ENCODE measurements around the gene FLT1. TPM values are rescaled to one million over a fixed set of nuclear protein-coding genes. Genes with fewer than 3 reads are reported as not detected.

Gene FLT1
- polyA plus RNA-seq, 4 donors: 0.45 to 8.8 (median 3.0) TPM

GRCh38 chr13:28442839-28443238, 52.1 kb downstream of the FLT1 start:
- H3K4me1 ChIP-seq (ENCODE audit: control insufficient read depth in 3 of 3, insufficient read depth in 2 of 3, low read depth in 1 of 3, low read length in 2 of 3): no peaks in the 10 kb centered on the region
- H3K9me3 ChIP-seq (ENCODE audit: control insufficient read depth in 2 of 2, insufficient read depth in 1 of 2, low read depth in 1 of 2, low read length in 1 of 2): peaks cover 0 to 11% of the 10 kb centered on the region in 2 donors
- H3K36me3 ChIP-seq (ENCODE audit: control insufficient read depth in 3 of 3, insufficient read depth in 2 of 3, low read depth in 1 of 3, low read length in 3 of 3): no peaks in the 10 kb centered on the region
- DNase-seq: no peak
- FAIRE-seq: no peak
- peaks cover 0 to 6% (median 0%) of the 10 kb centered on the region in 3 donors for H3K27me3 ChIP-seq (ENCODE audit: control insufficient read depth in 3 of 3, insufficient read depth in 3 of 3, low read length in 3 of 3)
- no peak overlapping the region for H3K4me3 ChIP-seq (ENCODE audit: low read depth in 1 of 3, low read length in 3 of 3)
- no peak overlapping the region for H3K27ac ChIP-seq (ENCODE audit: low read depth in 1 of 3, low read length in 2 of 3)
- 67 to 81% (median 80%) methylated on average over 3 of the region's 3 CpGs for WGBS, 3 donors

- FAIRE-seq: no peak
- no peaks in the 10 kb centered on the region for H3K36me3 ChIP-seq (ENCODE audit: control insufficient read depth in 3 of 3, insufficient read depth in 2 of 3, low read depth in 1 of 3, low read length in 3 of 3)
- peaks cover 0 to 9% (median 0%) of the 10 kb centered on the region in 3 donors for H3K27me3 ChIP-seq (ENCODE audit: control insufficient read depth in 3 of 3, insufficient read depth in 3 of 3, low read length in 3 of 3)
- no peaks in the 10 kb centered on the region for H3K4me1 ChIP-seq (ENCODE audit: control insufficient read depth in 3 of 3, insufficient read depth in 2 of 3, low read depth in 1 of 3, low read length in 2 of 3)
- H3K27ac ChIP-seq (ENCODE audit: low read depth in 1 of 3, low read length in 2 of 3): no peak overlapping the region
- no peak overlapping the region for H3K4me3 ChIP-seq (ENCODE audit: low read depth in 1 of 3, low read length in 3 of 3)
- H3K9me3 ChIP-seq (ENCODE audit: control insufficient read depth in 2 of 2, insufficient read depth in 1 of 2, low read depth in 1 of 2, low read length in 1 of 2): peaks cover 0 to 11% of the 10 kb centered on the region in 2 donors
- DNase-seq: no peak
Measured at GRCh38 chr13:28441529-28441928, 53.4 kb downstream of the FLT1 start.

- Histone ChIP-seq H3K36me3 (ENCODE audit: control insufficient read depth in 3 of 3, insufficient read depth in 2 of 3, low read depth in 1 of 3, low read length in 3 of 3) (no peaks in the 10 kb centered on the region), H3K9me3 (ENCODE audit: control insufficient read depth in 2 of 2, insufficient read depth in 1 of 2, low read depth in 1 of 2, low read length in 1 of 2) (peaks cover 0 to 11% of the 10 kb centered on the region in 2 donors), H3K27me3 (ENCODE audit: control insufficient read depth in 3 of 3, insufficient read depth in 3 of 3, low read length in 3 of 3) (peaks cover 0 to 9% (median 0%) of the 10 kb centered on the region in 3 donors), H3K4me1 (ENCODE audit: control insufficient read depth in 3 of 3, insufficient read depth in 2 of 3, low read depth in 1 of 3, low read length in 2 of 3) (no peaks in the 10 kb centered on the region), H3K4me3 (ENCODE audit: low read depth in 1 of 3, low read length in 3 of 3) (no peak overlapping the region), H3K27ac (ENCODE audit: low read depth in 1 of 3, low read length in 2 of 3) (no peak overlapping the region)
- no peak for DNase-seq
- no peak for FAIRE-seq
- 62 to 70% (median 69%) methylated on average over 4 of the region's 4 CpGs for WGBS, 3 donors
Measured at GRCh38 chr13:28440774-28441504, 54.0 kb downstream of the FLT1 start.

- Histone ChIP-seq H3K27ac (ENCODE audit: low read depth in 1 of 3, low read length in 2 of 3) (no peak overlapping the region), H3K27me3 (ENCODE audit: control insufficient read depth in 3 of 3, insufficient read depth in 3 of 3, low read length in 3 of 3) (peaks cover 0 to 9% (median 0%) of the 10 kb centered on the region in 3 donors), H3K36me3 (ENCODE audit: control insufficient read depth in 3 of 3, insufficient read depth in 2 of 3, low read depth in 1 of 3, low read length in 3 of 3) (no peaks in the 10 kb centered on the region), H3K9me3 (ENCODE audit: control insufficient read depth in 2 of 2, insufficient read depth in 1 of 2, low read depth in 1 of 2, low read length in 1 of 2) (peaks cover 0 to 9% of the 10 kb centered on the region in 2 donors), H3K4me1 (ENCODE audit: control insufficient read depth in 3 of 3, insufficient read depth in 2 of 3, low read depth in 1 of 3, low read length in 2 of 3) (no peaks in the 10 kb centered on the region), H3K4me3 (ENCODE audit: low read depth in 1 of 3, low read length in 3 of 3) (no peak overlapping the region)
- FAIRE-seq (no peak), DNase-seq (no peak)
- WGBS, 3 donors: 69 to 72% (median 71%) methylated on average over 12 of the region's 12 CpGs
Measured at GRCh38 chr13:28438598-28439334, 56.2 kb downstream of the FLT1 start.

- H3K27ac ChIP-seq (ENCODE audit: low read depth in 1 of 3, low read length in 2 of 3): no peak overlapping the region
- no peaks in the 10 kb centered on the region for H3K4me1 ChIP-seq (ENCODE audit: control insufficient read depth in 3 of 3, insufficient read depth in 2 of 3, low read depth in 1 of 3, low read length in 2 of 3)
- 86 to 88% (median 87%) methylated on average over 8 of the region's 8 CpGs for WGBS, 3 donors
- FAIRE-seq (no peak), DNase-seq (no peak)
- peaks cover 0 to 9% (median 0%) of the 10 kb centered on the region in 3 donors for H3K27me3 ChIP-seq (ENCODE audit: control insufficient read depth in 3 of 3, insufficient read depth in 3 of 3, low read length in 3 of 3)
- H3K9me3 ChIP-seq (ENCODE audit: control insufficient read depth in 2 of 2, insufficient read depth in 1 of 2, low read depth in 1 of 2, low read length in 1 of 2): peaks cover 0 to 9% of the 10 kb centered on the region in 2 donors
- no peak overlapping the region for H3K4me3 ChIP-seq (ENCODE audit: low read depth in 1 of 3, low read length in 3 of 3)
- no peaks in the 10 kb centered on the region for H3K36me3 ChIP-seq (ENCODE audit: control insufficient read depth in 3 of 3, insufficient read depth in 2 of 3, low read depth in 1 of 3, low read length in 3 of 3)
Measured at GRCh38 chr13:28438067-28438466, 56.9 kb downstream of the FLT1 start.

- Histone ChIP-seq H3K4me1 (ENCODE audit: control insufficient read depth in 3 of 3, insufficient read depth in 2 of 3, low read depth in 1 of 3, low read length in 2 of 3) (no peaks in the 10 kb centered on the region), H3K27ac (ENCODE audit: low read depth in 1 of 3, low read length in 2 of 3) (no peak overlapping the region), H3K27me3 (ENCODE audit: control insufficient read depth in 3 of 3, insufficient read depth in 3 of 3, low read length in 3 of 3) (peaks cover 0 to 9% (median 0%) of the 10 kb centered on the region in 3 donors), H3K36me3 (ENCODE audit: control insufficient read depth in 3 of 3, insufficient read depth in 2 of 3, low read depth in 1 of 3, low read length in 3 of 3) (no peaks in the 10 kb centered on the region), H3K4me3 (ENCODE audit: low read depth in 1 of 3, low read length in 3 of 3) (no peak overlapping the region), H3K9me3 (ENCODE audit: control insufficient read depth in 2 of 2, insufficient read depth in 1 of 2, low read depth in 1 of 2, low read length in 1 of 2) (peaks cover 0 to 3% of the 10 kb centered on the region in 2 donors)
- 63 to 78% (median 78%) methylated on average over 6 of the region's 6 CpGs for WGBS, 3 donors
- DNase-seq (no peak), FAIRE-seq (no peak)
Measured at GRCh38 chr13:28435917-28436316, 59.0 kb downstream of the FLT1 start.

GRCh38 chr13:28434926-28435325, 60.0 kb downstream of the FLT1 start:
- FAIRE-seq (no peak), DNase-seq (no peak)
- Histone ChIP-seq H3K4me1 (ENCODE audit: control insufficient read depth in 3 of 3, insufficient read depth in 2 of 3, low read depth in 1 of 3, low read length in 2 of 3) (no peaks in the 10 kb centered on the region), H3K4me3 (ENCODE audit: low read depth in 1 of 3, low read length in 3 of 3) (no peak overlapping the region), H3K27me3 (ENCODE audit: control insufficient read depth in 3 of 3, insufficient read depth in 3 of 3, low read length in 3 of 3) (peaks cover 0 to 5% (median 0%) of the 10 kb centered on the region in 3 donors), H3K9me3 (ENCODE audit: control insufficient read depth in 2 of 2, insufficient read depth in 1 of 2, low read depth in 1 of 2, low read length in 1 of 2) (no peaks in the 10 kb centered on the region), H3K27ac (ENCODE audit: low read depth in 1 of 3, low read length in 2 of 3) (no peak overlapping the region), H3K36me3 (ENCODE audit: control insufficient read depth in 3 of 3, insufficient read depth in 2 of 3, low read depth in 1 of 3, low read length in 3 of 3) (no peaks in the 10 kb centered on the region)
- WGBS, 3 donors: 47 to 62% (median 54%) methylated on average over 4 of the region's 4 CpGs

GRCh38 chr13:28432816-28433560, 61.9 kb downstream of the FLT1 start:
- DNase-seq (no peak), FAIRE-seq (no peak)
- H3K27ac ChIP-seq (ENCODE audit: low read depth in 1 of 3, low read length in 2 of 3): no peak overlapping the region
- no peaks in the 10 kb centered on the region for H3K36me3 ChIP-seq (ENCODE audit: control insufficient read depth in 3 of 3, insufficient read depth in 2 of 3, low read depth in 1 of 3, low read length in 3 of 3)
- H3K27me3 ChIP-seq (ENCODE audit: control insufficient read depth in 3 of 3, insufficient read depth in 3 of 3, low read length in 3 of 3): peaks cover 0 to 2% (median 0%) of the 10 kb centered on the region in 3 donors
- H3K4me1 ChIP-seq (ENCODE audit: control insufficient read depth in 3 of 3, insufficient read depth in 2 of 3, low read depth in 1 of 3, low read length in 2 of 3): no peaks in the 10 kb centered on the region
- H3K4me3 ChIP-seq (ENCODE audit: low read depth in 1 of 3, low read length in 3 of 3): no peak overlapping the region
- H3K9me3 ChIP-seq (ENCODE audit: control insufficient read depth in 2 of 2, insufficient read depth in 1 of 2, low read depth in 1 of 2, low read length in 1 of 2): no peaks in the 10 kb centered on the region
- WGBS, 3 donors: 72 to 81% (median 79%) methylated on average over 11 of the region's 11 CpGs

Data from small intestine (tissue), 7 donors.